WTC11 (cell line): ENCODE results near the gene COG5. TPM values are rescaled to one million over a fixed set of nuclear protein-coding genes. Genes with fewer than 3 reads are reported as not detected.

Experiments used
- ATAC-seq: fragments of 200-7000 bp; cut with Tn5 transposase; 2 replicates; pipeline ENCODE4 v1.10.0; 2021; ENCODE audit warnings: mild to moderate bottlenecking, moderate library complexity
- CTCF ChIA-PET: fragments of 300-600 bp; sonication (Branson Sonifier 250); formaldehyde crosslinking; loops from one replicate; lab custom pipeline; 2021; ENCODE audit warnings: antibody characterized with exemption; lab: Charles Lee
- POLR2A ChIA-PET: fragments of 350-600 bp; sonication (Branson Sonifier 250); formaldehyde crosslinking; loops from one replicate; lab custom pipeline; 2021; ENCODE audit warnings: antibody characterized with exemption; lab: Charles Lee
- DNase-seq: peaks from one replicate; pipeline ENCODE4 v3.0.0; 2021; ENCODE audit warnings: low spot score
- H3K27ac Mint-ChIP-seq: 2 replicates; pipeline ENCODE4 v1.8.0; 2021; ENCODE audit warnings: mixed read lengths
- H3K27me3 Mint-ChIP-seq: 2 replicates; pipeline ENCODE4 v1.8.0; 2021; ENCODE audit warnings: low read depth, mild to moderate bottlenecking, moderate library complexity, mixed read lengths
- H3K36me3 Mint-ChIP-seq: 2 replicates; pipeline ENCODE4 v1.8.0; 2021; ENCODE audit warnings: mixed read lengths
- H3K4me1 Mint-ChIP-seq: 2 replicates; pipeline ENCODE4 v1.8.0; 2022; ENCODE audit warnings: mixed read lengths
- H3K4me3 Mint-ChIP-seq: 2 replicates; pipeline ENCODE4 v1.8.0; 2021; ENCODE audit warnings: mild to moderate bottlenecking, moderate library complexity, mixed read lengths
- H3K9me3 Mint-ChIP-seq: 2 replicates; pipeline ENCODE4 v1.8.0; 2021; ENCODE audit warnings: mixed read lengths
- AFF4 ChIP-seq: sonication (generic); formaldehyde crosslinking; IDR thresholded peaks from 2 replicates; pipeline ENCODE4 v1.8.1; 2023; ENCODE audit warnings: mild to moderate bottlenecking, missing genetic modification reagents, borderline replicate concordance
- E2F5 ChIP-seq: sonication (generic); formaldehyde crosslinking; IDR thresholded peaks from 2 replicates; pipeline ENCODE4 v1.8.1; 2022; ENCODE audit warnings: mild to moderate bottlenecking, moderate library complexity, missing genetic modification reagents
- ELF4 ChIP-seq: sonication (generic); formaldehyde crosslinking; IDR thresholded peaks from 2 replicates; pipeline ENCODE4 v1.8.1; 2022; ENCODE audit warnings: low read depth, mild to moderate bottlenecking, moderate library complexity, missing genetic modification reagents
- EMX1 ChIP-seq: fragments of 250-450 bp; sonication (Bioruptor Pico); IDR thresholded peaks from 2 replicates; pipeline ENCODE4 v1.8.0; 2021; ENCODE audit warnings: mild to moderate bottlenecking
- FOXJ3 ChIP-seq: sonication (generic); formaldehyde crosslinking; IDR thresholded peaks from 2 replicates; pipeline ENCODE4 v1.9.0; 2021; ENCODE audit warnings: missing genetic modification reagents, mild to moderate bottlenecking, borderline replicate concordance
- HMGXB4 ChIP-seq: sonication (generic); formaldehyde crosslinking; IDR thresholded peaks from 2 replicates; pipeline ENCODE4 v1.8.1; 2023; ENCODE audit warnings: mild to moderate bottlenecking, moderate library complexity, missing genetic modification reagents
- IRF1 ChIP-seq: sonication (generic); formaldehyde crosslinking; IDR thresholded peaks from 2 replicates; pipeline ENCODE4 v1.8.0; 2023; ENCODE audit warnings: missing genetic modification reagents
- IRF2 ChIP-seq: sonication (generic); formaldehyde crosslinking; IDR thresholded peaks from 2 replicates; pipeline ENCODE4 v1.8.0; 2022; ENCODE audit warnings: low read depth, missing genetic modification reagents, borderline replicate concordance
- JUN ChIP-seq: sonication (generic); formaldehyde crosslinking; IDR thresholded peaks from 2 replicates; pipeline ENCODE4 v1.8.0; 2023; ENCODE audit warnings: mild to moderate bottlenecking, missing genetic modification reagents
- NFATC4 ChIP-seq: fragments of 250-450 bp; sonication (Bioruptor Pico); IDR thresholded peaks from 2 replicates; pipeline ENCODE4 v1.9.0; 2021; ENCODE audit warnings: mild to moderate bottlenecking
- PREB ChIP-seq: sonication (generic); formaldehyde crosslinking; IDR thresholded peaks from 2 replicates; pipeline ENCODE4 v1.8.1; 2022; ENCODE audit warnings: mild to moderate bottlenecking, missing genetic modification reagents, moderate library complexity, borderline replicate concordance
- SP1 ChIP-seq: sonication (generic); formaldehyde crosslinking; conservative IDR thresholded peaks from 2 replicates; pipeline ENCODE4 v1.8.1; 2022; ENCODE audit warnings: missing genetic modification reagents
- TP53 ChIP-seq: sonication (generic); formaldehyde crosslinking; IDR thresholded peaks from 2 replicates; pipeline ENCODE4 v1.8.1; 2023; ENCODE audit warnings: mild to moderate bottlenecking, missing genetic modification reagents
- USF1 ChIP-seq: sonication (generic); formaldehyde crosslinking; IDR thresholded peaks from 2 replicates; pipeline ENCODE4 v1.8.0; 2022; ENCODE audit warnings: mild to moderate bottlenecking, missing genetic modification reagents
- ZMAT4 ChIP-seq: fragments of 250-450 bp; sonication (Bioruptor Pico); IDR thresholded peaks from 2 replicates; pipeline ENCODE4 v1.9.0; 2021; ENCODE audit warnings: mild to moderate bottlenecking
- ZNF232 ChIP-seq: sonication (generic); formaldehyde crosslinking; IDR thresholded peaks from 2 replicates; pipeline ENCODE4 v1.8.0; 2022; ENCODE audit warnings: mild to moderate bottlenecking, missing genetic modification reagents
- ZNF423 ChIP-seq: fragments of 250-450 bp; sonication (Bioruptor Pico); IDR thresholded peaks from 2 replicates; pipeline ENCODE4 v2.1.2; 2022; ENCODE audit warnings: mild to moderate bottlenecking, moderate library complexity
- ZNF425 ChIP-seq: fragments of 250-450 bp; sonication (Bioruptor Pico); conservative IDR thresholded peaks from 2 replicates; pipeline ENCODE4 v1.9.0; 2021; ENCODE audit warnings: mild to moderate bottlenecking
- ZSCAN18 ChIP-seq: fragments of 250-450 bp; sonication (Bioruptor Pico); IDR thresholded peaks from 2 replicates; pipeline ENCODE4 v2.1.2; 2022; ENCODE audit warnings: mild to moderate bottlenecking, moderate library complexity
- total RNA-seq: library from RNA; stranded (reverse); gene quantifications from 3 replicates; pipeline ENCODE4 v1.2.3, GENCODE V29; 2021

The COG5 gene
- total RNA-seq, 1 experiment from 2014 or later = 23.8 TPM

- DNase-seq = no peak
- no peak overlapping the region for H3K4me3 Mint-ChIP-seq
- no peak for TF ChIP-seq AFF4 (CRISPR knock-in tag)
- no peak for TF ChIP-seq ZMAT4 (CRISPR knock-in tag)
- TF ChIP-seq TP53 (CRISPR knock-in tag) = no peak
- TF ChIP-seq PREB (CRISPR knock-in tag) = no peak
- no peak for TF ChIP-seq SP1 (CRISPR knock-in tag)
- TF ChIP-seq HMGXB4 (CRISPR knock-in tag) = no peak
- no peak for TF ChIP-seq IRF1 (CRISPR knock-in tag)
- no peak for TF ChIP-seq NFATC4
- TF ChIP-seq ZSCAN18 = no peak
- TF ChIP-seq JUN (CRISPR knock-in tag) = no peak
- TF ChIP-seq EMX1 = no peak
- TF ChIP-seq ZNF425 (CRISPR knock-in tag) = no peak
- TF ChIP-seq IRF2 (CRISPR knock-in tag) = no peak
- no peak for TF ChIP-seq ZNF232 (CRISPR knock-in tag)
- no peak for TF ChIP-seq ELF4 (CRISPR knock-in tag)
- TF ChIP-seq ZNF423 = no peak
- TF ChIP-seq USF1 (CRISPR knock-in tag) = no peak
- no peak for TF ChIP-seq FOXJ3 (CRISPR knock-in tag)
- no peak for TF ChIP-seq E2F5 (CRISPR knock-in tag)
- TF ChIP-seq, all 79 proteins: peak for 0
- no peaks in the 10 kb centered on the region for H3K27me3 Mint-ChIP-seq
- H3K36me3 Mint-ChIP-seq = 0 out of 2 replicates have a peak, but pooled peaks cover 3% of the 10 kb centered on the region
- no peak overlapping the region for H3K27ac Mint-ChIP-seq
- peaks cover 14% of the 10 kb centered on the region for H3K4me1 Mint-ChIP-seq
- CTCF ChIA-PET = no interaction called here
- POLR2A ChIA-PET = interaction anchor here (0.6 kb wide), 1 partner anchor 45 kb away, joined by 3 read pairs; no protein-coding TSS in a partner anchor
- H3K9me3 Mint-ChIP-seq = no peaks in the 10 kb centered on the region
- ATAC-seq = no peak
Observed at GRCh38 chr7:107161415-107161814, 402.3 kb downstream of the COG5 start.
